Vagina (tissue), 2 donors: ENCODE data around the gene CASZ1. TPM values are rescaled to one million over a fixed set of nuclear protein-coding genes. Genes with fewer than 3 reads are reported as not detected.

Experiments used
- DNase-seq, 2 donors: peaks; one replicate each; pipeline ENCODE4 v3.0.0-alpha.2; 2017; ENCODE audit errors: extremely low spot score in 2 of 2
- H3K27ac ChIP-seq: fragments of 200-600 bp; sonication (generic); one replicate; pipeline ENCODE4 v1.5.1; 2019
- H3K27me3 ChIP-seq: fragments of 200-600 bp; sonication (generic); one replicate; pipeline ENCODE4 v1.5.1; 2019
- H3K36me3 ChIP-seq, 2 donors: fragments of 200-600 bp; sonication (generic); one replicate each; pipeline ENCODE4 v1.5.1; 2017 to 2019
- H3K4me1 ChIP-seq: fragments of 200-600 bp; sonication (generic); one replicate; pipeline ENCODE4 v1.5.1; 2019
- H3K4me3 ChIP-seq, 2 donors: fragments of 200-600 bp; sonication (generic); 1 replicate in 1 of 2; 2 replicates in 1 of 2; pipeline ENCODE4 v1.5.1; 2016 to 2019
- H3K9me3 ChIP-seq: fragments of 200-600 bp; sonication (generic); one replicate; pipeline ENCODE4 v1.5.1; 2019
- POLR2A ChIP-seq, 2 donors: fragments of 450-650 bp; IDR thresholded peaks; one replicate each; pipeline ENCODE4 v1.6.1; 2017; ENCODE audit warnings: antibody characterized with exemption in 2 of 2, mild to moderate bottlenecking in 2 of 2, moderate library complexity in 2 of 2
- POLR2AphosphoS5 ChIP-seq, 2 donors: sonication (generic); formaldehyde crosslinking; IDR thresholded peaks; one replicate each; pipeline ENCODE4 v1.9.0; 2017; ENCODE audit warnings: antibody characterized with exemption in 2 of 2, mild to moderate bottlenecking in 2 of 2, low read depth in 1 of 2; ENCODE audit not compliant: insufficient read depth in 1 of 2
- intact Hi-C: fragments of 100-400 bp; cut with DNase I; formaldehyde crosslinking; loops from one replicate; pipeline ENCODE4 v1.15.1; 2023
- total RNA-seq: library from RNA; depleted of rRNA; stranded (reverse); fragments of >200 nt; gene quantifications from one replicate; pipeline ENCODE4 v1.2.3, GENCODE V29; 2016
- TF ChIP-seq, protein P1 (sequence below), 3 experiments: fragments of 450-650 bp in 2 of 3; fragments of 200-600 bp in 1 of 3; sonication (generic) in 1 of 3; IDR thresholded peaks; one replicate each; pipeline ENCODE4 v1.5.1; 2017 to 2019; ENCODE audit warnings: antibody characterized with exemption in 3 of 3, mild to moderate bottlenecking in 2 of 3, moderate library complexity in 2 of 3

Gene CASZ1
- total RNA-seq, 1 donor from 2014 or later: 30.7 TPM

DNA sequence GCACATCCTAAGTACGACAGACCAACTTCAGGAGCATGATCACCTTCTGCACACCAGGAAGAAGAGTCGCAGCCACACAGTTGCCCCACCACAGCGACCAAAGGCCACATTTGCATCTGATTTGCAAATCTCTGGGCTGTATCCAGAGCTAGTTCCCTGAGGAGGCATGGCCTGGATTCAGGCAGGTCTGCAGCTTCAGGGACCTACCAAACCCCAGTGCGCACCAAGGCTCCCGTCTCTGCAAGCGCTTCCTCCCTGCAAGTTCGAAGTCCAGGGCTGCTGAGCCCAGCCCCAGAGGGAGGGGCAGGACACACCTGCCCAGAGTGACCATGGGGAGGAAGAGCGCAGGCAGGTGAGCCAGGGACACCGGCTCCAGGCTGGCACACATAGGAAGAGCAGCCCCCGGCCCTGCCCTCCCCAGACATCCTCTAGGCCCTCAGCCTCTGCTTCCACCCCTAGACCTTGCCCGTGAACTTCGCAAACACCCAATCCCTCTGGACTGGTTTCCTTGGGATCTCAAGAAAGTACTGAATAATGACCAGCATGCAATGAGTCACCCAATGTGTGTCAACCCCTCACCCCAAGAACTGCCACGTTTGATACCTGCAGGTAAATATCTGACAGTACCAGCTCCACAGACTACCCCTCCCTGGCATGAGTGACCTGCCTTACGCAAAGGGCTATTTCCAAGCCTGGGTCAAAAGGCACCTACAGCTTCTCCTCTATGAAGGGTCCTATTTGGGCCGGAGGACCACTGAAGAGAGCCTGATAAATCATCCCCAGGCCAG lies 36.8 kb downstream of the CASZ1 start:
- Histone ChIP-seq H3K27me3 (no peaks in the 10 kb centered on the region), H3K4me3 (no peak overlapping the region), H3K36me3 (no peaks in the 10 kb centered on the region), H3K9me3 (no peaks in the 10 kb centered on the region), H3K4me1 (peaks cover 48% of the 10 kb centered on the region), H3K27ac (no peak overlapping the region)
- DNase-seq: no peak
- no peak for TF ChIP-seq POLR2A (IDR thresholded peaks at IDR 0.05)
- no peak for TF ChIP-seq POLR2AphosphoS5 (IDR thresholded peaks at IDR 0.05; ENCODE audit: insufficient read depth in 1 of 2, low read depth in 1 of 2)
- TF ChIP-seq, protein P1, sequence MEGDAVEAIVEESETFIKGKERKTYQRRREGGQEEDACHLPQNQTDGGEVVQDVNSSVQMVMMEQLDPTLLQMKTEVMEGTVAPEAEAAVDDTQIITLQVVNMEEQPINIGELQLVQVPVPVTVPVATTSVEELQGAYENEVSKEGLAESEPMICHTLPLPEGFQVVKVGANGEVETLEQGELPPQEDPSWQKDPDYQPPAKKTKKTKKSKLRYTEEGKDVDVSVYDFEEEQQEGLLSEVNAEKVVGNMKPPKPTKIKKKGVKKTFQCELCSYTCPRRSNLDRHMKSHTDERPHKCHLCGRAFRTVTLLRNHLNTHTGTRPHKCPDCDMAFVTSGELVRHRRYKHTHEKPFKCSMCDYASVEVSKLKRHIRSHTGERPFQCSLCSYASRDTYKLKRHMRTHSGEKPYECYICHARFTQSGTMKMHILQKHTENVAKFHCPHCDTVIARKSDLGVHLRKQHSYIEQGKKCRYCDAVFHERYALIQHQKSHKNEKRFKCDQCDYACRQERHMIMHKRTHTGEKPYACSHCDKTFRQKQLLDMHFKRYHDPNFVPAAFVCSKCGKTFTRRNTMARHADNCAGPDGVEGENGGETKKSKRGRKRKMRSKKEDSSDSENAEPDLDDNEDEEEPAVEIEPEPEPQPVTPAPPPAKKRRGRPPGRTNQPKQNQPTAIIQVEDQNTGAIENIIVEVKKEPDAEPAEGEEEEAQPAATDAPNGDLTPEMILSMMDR (IDR thresholded peaks at IDR 0.05): no peak
- intact Hi-C loops: no loop called here

DNA sequence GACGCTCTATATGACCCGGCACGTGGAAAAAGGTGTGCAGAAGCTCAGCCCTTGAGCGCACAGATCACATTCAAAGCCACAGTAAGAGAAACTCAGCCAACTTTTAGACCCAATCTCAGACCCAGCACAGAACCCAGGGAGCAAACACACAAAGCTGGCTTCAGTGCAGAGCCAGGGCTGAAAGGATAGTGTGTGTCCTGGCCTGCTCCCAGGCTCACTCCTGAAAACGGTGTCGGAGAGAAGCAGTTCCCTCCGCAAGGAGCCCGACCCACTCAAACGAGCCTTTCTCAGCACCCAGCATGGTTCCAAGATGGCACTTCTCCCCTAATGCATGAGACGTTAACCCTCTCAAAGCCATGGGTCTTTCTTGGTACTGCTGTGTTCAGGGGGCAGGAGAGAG lies 39.6 kb downstream of the CASZ1 start:
- peaks cover 23% of the 10 kb centered on the region for H3K4me1 ChIP-seq

DNA sequence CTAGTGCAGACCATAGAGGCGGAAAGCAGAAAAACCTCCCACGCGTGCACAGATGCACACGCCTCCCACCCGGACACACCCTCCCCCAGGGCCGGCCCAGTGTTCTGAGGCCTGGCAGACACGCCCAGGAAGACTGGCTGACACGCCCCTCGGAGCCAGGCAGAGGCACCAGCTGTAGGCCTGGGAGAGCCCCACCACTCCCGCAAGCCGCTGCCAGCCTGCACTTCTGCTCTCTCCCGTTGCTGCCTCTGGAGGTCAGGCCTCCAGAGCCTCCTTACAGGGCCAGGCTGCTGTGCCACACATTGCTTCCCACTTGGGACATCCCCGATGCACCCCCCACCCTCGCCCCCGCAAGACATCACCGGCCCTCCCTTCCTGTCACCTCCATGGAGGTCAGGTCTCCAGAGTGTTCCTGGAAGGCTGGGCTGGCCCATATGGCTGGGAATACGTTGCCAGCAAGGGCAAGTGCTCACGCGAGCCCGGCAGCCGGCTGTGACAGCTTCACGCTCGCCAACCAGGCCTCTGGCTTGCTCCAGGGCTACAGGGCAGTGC lies 40.4 kb downstream of the CASZ1 start:
- H3K9me3 ChIP-seq: no peaks in the 10 kb centered on the region
- H3K27me3 ChIP-seq: no peaks in the 10 kb centered on the region
- no peaks in the 10 kb centered on the region for H3K36me3 ChIP-seq
- no peak overlapping the region for H3K4me3 ChIP-seq
- intact Hi-C loops: no loop called here
- no peak for DNase-seq
- peak overlapping the region; percentile 59 for H3K27ac ChIP-seq
- H3K4me1 ChIP-seq: peaks cover 15% of the 10 kb centered on the region
- TF ChIP-seq POLR2AphosphoS5 (IDR thresholded peaks at IDR 0.05; ENCODE audit: insufficient read depth in 1 of 2, low read depth in 1 of 2) (peak in 1 of 2 donors; percentile 13), POLR2A (IDR thresholded peaks at IDR 0.05) (no peak)
- TF ChIP-seq, protein P1 (IDR thresholded peaks at IDR 0.05): no peak

More for the DNA sequence above, 39.6 kb downstream of the CASZ1 start:
- TF ChIP-seq, protein P1 (IDR thresholded peaks at IDR 0.05): no peak
- no peak for TF ChIP-seq POLR2AphosphoS5 (IDR thresholded peaks at IDR 0.05; ENCODE audit: insufficient read depth in 1 of 2, low read depth in 1 of 2)
- TF ChIP-seq POLR2A (IDR thresholded peaks at IDR 0.05): no peak
- intact Hi-C loops: no loop called here
- peak overlapping the region; percentile 59 for H3K27ac ChIP-seq
- H3K4me3 ChIP-seq: no peak overlapping the region
- no peak for DNase-seq
- no peaks in the 10 kb centered on the region for H3K27me3 ChIP-seq
- H3K9me3 ChIP-seq: no peaks in the 10 kb centered on the region
- H3K36me3 ChIP-seq: no peaks in the 10 kb centered on the region

DNA sequence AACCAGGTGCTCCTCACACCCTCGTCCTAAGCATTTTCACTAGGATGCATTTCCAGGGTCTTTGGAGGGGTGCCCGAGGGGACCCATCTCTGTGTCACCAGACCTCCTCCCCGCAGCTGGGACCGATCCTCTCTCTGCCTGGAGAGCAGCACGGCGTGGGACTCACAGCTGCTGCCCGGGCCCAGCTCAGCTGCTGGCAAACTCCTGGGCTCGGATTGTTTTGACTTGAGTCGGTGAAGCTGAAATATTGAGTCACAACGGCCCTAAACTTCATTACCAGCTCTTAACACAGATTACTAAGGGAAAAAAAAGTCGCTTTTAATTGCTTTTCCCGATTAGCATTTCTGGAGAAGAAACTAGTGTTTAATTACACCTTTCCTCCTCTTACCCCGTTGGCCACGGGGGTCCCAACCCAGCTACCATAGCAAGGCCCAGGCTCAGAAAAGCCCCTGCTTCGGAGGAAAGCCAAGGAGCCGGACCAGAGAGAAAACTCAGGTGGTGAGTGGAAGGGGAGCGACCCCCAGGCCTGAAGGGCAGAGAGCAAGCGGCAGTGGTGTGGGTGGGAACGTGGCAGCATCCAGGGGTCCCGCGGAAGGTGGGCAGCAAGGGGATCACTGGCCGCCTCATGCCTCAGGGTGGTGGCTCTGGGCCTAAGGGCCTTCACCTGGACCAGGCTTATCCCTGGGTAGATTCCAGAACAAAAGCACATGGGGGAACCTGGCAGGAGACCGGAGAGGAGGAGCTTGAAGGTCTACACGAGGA lies 41.7 kb downstream of the CASZ1 start:
- intact Hi-C loops: no loop called here
- Histone ChIP-seq H3K4me1 (peaks cover 15% of the 10 kb centered on the region), H3K27me3 (no peaks in the 10 kb centered on the region), H3K4me3 (no peak overlapping the region), H3K36me3 (no peaks in the 10 kb centered on the region), H3K27ac (no peak overlapping the region), H3K9me3 (no peaks in the 10 kb centered on the region)
- TF ChIP-seq POLR2AphosphoS5 (IDR thresholded peaks at IDR 0.05; ENCODE audit: insufficient read depth in 1 of 2, low read depth in 1 of 2) (no peak), POLR2A (IDR thresholded peaks at IDR 0.05) (no peak)
- TF ChIP-seq, protein P1 (IDR thresholded peaks at IDR 0.05): no peak
- DNase-seq: no peak
